Activated naive CD4-positive, alpha-beta T cell treated with anti-CD3 and anti-CD28 coated beads for 36 hours (primary cell): ENCODE results near the gene THPO. TPM values are rescaled to one million over a fixed set of nuclear protein-coding genes. Genes with fewer than 3 reads are reported as not detected.
A peak's percentile ranks its signal among the peaks of the same experiment; 100 is the strongest.

Experiments
- CTCF ChIA-PET: fragments of 350-600 bp; sonication (Branson Sonifier 250); formaldehyde crosslinking; loops from one replicate; lab custom pipeline; 2021; ENCODE audit warnings: antibody characterized with exemption; lab: Charles Lee
- DNase-seq: peaks from one replicate; pipeline ENCODE4 v3.0.0-alpha.2; 2020
- H3K27ac Mint-ChIP-seq: one replicate; pipeline ENCODE4 v1.8.0; 2021; ENCODE audit warnings: mild to moderate bottlenecking, mixed read lengths
- H3K27me3 Mint-ChIP-seq: one replicate; pipeline ENCODE4 v1.8.0; 2021; ENCODE audit warnings: low read depth, mixed read lengths
- H3K36me3 Mint-ChIP-seq: one replicate; pipeline ENCODE4 v1.8.0; 2021; ENCODE audit warnings: low read depth, mixed read lengths
- H3K4me1 Mint-ChIP-seq: one replicate; pipeline ENCODE4 v1.8.0; 2021; ENCODE audit warnings: low read depth, mixed read lengths
- H3K4me3 Mint-ChIP-seq: one replicate; pipeline ENCODE4 v1.8.0; 2021; ENCODE audit warnings: mild to moderate bottlenecking, moderate library complexity, mixed read lengths
- H3K9me3 Mint-ChIP-seq: one replicate; pipeline ENCODE4 v1.8.0; 2021; ENCODE audit warnings: mixed read lengths
- intact Hi-C: fragments of 100-400 bp; cut with micrococcal nuclease; formaldehyde crosslinking; loops from one replicate; pipeline ENCODE4 v1.15.1; 2023
- total RNA-seq, 2 experiments: library from RNA; stranded (reverse); gene quantifications; one replicate each; pipeline ENCODE4 v1.2.3, GENCODE V29; 2021

Gene THPO
- total RNA-seq, 2 experiments from 2014 or later: not detected

DNA sequence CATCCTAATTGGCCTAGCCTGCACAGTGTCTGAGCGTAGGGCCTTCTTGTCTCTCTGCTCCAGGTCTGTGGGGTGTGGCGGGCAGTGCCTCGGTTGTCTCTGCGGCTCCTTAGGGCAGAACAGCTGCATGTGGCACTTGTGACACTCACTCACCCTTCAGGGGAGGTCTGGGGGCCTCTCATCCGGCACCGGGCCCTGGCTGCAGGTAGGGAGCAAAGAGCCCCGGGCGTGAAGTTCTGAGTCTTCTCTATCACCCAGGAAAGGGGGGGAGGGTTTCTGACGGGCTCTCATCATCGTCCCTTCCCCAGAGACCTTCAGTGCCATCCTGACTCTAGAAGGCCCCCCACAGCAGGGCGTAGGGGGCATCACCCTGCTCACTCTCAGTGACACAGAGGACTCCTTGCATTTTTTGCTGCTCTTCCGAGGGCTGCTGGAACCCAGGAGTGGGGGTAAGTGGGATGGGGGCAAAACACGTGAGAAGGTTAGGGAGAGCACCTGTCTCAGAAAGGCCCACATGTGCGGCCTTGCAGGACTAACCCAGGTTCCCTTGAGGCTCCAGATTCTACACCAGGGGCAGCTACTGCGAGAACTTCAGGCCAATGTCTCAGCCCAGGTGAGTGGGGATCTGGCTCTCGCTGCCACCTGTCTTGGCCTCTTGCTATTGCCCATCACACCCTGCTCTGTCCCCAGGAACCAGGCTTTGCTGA is 4.5 kb upstream of the THPO start:
- Mint-ChIP-seq H3K9me3 (no peaks in the 10 kb centered on the region), H3K36me3 (no peaks in the 10 kb centered on the region), H3K27ac (no peak overlapping the region), H3K4me1 (peaks cover 6% of the 10 kb centered on the region), H3K4me3 (no peak overlapping the region), H3K27me3 (peaks cover 39% of the 10 kb centered on the region)
- no peak for DNase-seq
- CTCF ChIA-PET: no interaction called here
- intact Hi-C loops: no loop called here

DNA sequence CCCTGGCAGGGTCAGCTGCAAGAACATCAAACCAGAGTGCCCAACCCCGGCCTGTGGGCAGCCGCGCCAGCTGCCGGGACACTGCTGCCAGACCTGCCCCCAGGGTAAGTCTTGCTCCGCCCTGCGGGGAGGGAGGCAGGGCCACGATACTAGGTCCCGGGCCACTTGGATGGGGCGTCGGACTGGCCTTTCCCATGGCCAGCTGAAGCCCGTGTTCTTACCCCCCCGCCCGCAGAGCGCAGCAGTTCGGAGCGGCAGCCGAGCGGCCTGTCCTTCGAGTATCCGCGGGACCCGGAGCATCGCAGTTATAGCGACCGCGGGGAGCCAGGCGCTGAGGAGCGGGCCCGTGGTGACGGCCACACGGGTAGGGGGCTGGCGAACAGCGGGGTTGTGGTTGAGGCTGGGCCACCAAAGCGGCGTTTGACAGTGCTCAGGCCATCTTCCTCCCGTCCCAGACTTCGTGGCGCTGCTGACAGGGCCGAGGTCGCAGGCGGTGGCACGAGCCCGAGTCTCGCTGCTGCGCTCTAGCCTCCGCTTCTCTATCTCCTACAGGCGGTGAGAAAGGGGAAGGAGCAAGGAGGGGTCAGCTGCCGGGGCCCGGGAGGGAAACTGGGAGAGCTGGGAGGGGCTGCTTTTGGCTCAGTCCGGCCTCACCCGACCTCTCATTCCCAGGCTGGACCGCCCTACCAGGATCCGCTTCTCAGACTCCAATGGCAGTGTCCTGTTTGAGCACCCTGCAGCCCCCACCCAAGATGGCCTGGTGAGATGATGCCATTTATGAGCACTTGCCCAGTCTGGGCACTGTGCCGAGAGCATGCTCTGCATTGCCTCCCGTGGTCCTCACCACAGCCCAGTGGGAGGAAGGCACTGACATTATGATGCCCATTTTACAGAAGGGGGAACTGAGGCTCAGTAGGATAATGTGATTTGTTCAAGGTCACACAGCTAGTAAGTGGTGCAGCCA is 3.5 kb upstream of the THPO start:
- Mint-ChIP-seq H3K4me3 (peak overlapping the region; percentile 34), H3K36me3 (no peaks in the 10 kb centered on the region), H3K9me3 (no peaks in the 10 kb centered on the region), H3K27ac (no peak overlapping the region), H3K27me3 (peaks cover 39% of the 10 kb centered on the region), H3K4me1 (peaks cover 6% of the 10 kb centered on the region)
- CTCF ChIA-PET: interaction anchor here (1.1 kb wide), 1 partner anchor 10 kb away, joined by 6 read pairs; no protein-coding TSS in a partner anchor
- intact Hi-C loops: no loop called here
- no peak for DNase-seq

DNA sequence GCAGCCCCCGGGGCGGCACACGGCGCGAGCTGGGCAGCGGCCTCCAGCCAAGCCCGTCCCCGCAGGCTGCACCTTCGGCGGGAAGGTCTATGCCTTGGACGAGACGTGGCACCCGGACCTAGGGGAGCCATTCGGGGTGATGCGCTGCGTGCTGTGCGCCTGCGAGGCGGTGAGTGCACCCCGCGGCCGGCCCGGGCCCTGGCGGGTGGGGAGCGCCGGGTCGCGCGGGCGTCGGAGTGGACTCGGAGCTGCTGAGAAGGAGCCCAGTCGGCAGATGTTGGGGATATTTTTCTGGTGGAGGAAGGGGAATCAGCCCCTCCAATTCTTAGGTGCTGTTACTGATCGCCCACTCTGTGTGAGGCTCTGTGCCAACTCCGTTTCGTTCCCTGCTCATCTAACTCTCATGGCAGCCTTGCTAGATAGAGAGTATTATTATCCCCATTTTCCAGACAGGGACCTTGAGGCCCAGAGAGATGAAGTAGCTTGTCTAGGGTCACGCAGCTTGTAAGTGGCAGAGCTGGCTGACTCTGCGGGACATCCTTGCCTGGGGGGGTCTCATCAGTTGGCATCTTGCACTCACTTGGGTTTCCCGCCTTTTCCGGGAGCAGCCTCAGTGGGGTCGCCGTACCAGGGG is 2.7 kb upstream of the THPO start:
- Mint-ChIP-seq H3K36me3 (no peaks in the 10 kb centered on the region), H3K4me3 (peak overlapping the region; percentile 34), H3K4me1 (peaks cover 6% of the 10 kb centered on the region), H3K27ac (no peak overlapping the region), H3K27me3 (peaks cover 39% of the 10 kb centered on the region), H3K9me3 (no peaks in the 10 kb centered on the region)
- no peak for DNase-seq
- CTCF ChIA-PET: interaction anchor here (1.1 kb wide), 1 partner anchor 9 kb away, joined by 6 read pairs; no protein-coding TSS in a partner anchor
- intact Hi-C loops: no loop called here

DNA sequence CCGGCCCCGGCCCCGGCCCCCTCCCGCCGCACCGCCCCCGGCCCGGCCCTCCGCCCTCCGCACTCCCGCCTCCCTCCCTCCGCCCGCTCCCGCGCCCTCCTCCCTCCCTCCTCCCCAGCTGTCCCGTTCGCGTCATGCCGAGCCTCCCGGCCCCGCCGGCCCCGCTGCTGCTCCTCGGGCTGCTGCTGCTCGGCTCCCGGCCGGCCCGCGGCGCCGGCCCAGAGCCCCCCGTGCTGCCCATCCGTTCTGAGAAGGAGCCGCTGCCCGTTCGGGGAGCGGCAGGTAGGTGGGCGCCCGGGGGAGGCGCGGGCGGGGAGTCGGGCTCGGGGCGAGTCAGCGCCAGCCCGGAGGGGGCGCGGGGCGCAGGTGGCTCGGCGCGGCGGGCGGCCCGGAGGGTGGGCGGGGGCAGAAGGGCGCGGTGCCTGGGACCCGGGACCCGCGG is 2.2 kb upstream of the THPO start:
- Mint-ChIP-seq H3K27ac (no peak overlapping the region), H3K4me1 (peaks cover 6% of the 10 kb centered on the region), H3K4me3 (no peak overlapping the region), H3K9me3 (no peaks in the 10 kb centered on the region), H3K36me3 (no peaks in the 10 kb centered on the region), H3K27me3 (peaks cover 39% of the 10 kb centered on the region)
- CTCF ChIA-PET: no interaction called here
- peak; percentile 51 for DNase-seq
- intact Hi-C loops: no loop called here

DNA sequence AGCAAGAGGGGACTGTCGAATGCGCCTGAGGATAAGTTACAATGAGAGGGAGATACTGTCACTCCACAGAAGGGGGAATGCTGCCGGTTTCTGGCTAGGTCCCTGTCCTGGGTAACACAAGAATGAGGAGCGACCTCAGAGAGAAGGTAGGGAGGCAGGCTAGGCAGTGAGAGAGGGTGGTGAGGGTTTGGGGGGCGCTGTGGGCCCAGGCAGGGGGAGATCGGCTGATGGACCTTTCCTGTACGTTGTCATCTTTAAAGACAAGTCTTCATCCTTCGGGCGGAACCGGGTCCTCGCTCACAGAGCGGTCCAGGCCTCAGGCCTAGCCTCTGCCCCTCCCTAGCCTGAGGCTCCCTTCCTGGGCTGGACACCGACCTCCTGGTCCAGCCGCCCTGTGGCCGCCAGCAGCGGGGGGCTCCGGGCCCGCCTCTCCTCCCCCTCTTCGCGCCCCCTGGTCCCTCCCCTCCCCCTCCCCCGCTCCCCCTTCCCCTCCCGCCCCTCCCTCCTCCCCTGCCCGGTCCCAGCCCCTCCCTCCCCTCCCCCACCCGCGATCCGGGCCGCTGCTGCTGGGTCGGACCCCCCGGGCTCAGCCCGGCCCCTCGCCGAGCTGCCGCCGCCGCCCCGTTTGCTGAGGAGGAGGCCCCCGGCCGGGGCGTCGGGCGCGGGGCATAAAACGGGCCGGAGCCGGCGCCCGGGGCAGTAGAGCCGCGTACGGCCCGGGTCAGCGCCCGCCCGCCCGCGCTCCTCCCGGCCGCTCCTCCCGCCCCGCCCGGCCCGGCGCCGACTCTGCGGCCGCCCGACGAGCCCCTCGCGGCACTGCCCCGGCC is 1.6 kb upstream of the THPO start, which contains the start of gene CHRD:
Gene CHRD, plus strand, starts transcription at position 697 of the 827 bp plus-strand sequence. CDS start 265 bp downstream, outside the sequence.
- DNase-seq: no peak
- Mint-ChIP-seq H3K4me3 (peak within 1 kb of the TSS; percentile 49), H3K27me3 (peaks cover 35% of the 10 kb centered on the region), H3K36me3 (no peaks in the 10 kb centered on the region), H3K4me1 (peaks cover 6% of the 10 kb centered on the region), H3K9me3 (no peaks in the 10 kb centered on the region), H3K27ac (no peak within 1 kb of the TSS)
- CTCF ChIA-PET: no interaction called here
- intact Hi-C loops: no loop called here

DNA sequence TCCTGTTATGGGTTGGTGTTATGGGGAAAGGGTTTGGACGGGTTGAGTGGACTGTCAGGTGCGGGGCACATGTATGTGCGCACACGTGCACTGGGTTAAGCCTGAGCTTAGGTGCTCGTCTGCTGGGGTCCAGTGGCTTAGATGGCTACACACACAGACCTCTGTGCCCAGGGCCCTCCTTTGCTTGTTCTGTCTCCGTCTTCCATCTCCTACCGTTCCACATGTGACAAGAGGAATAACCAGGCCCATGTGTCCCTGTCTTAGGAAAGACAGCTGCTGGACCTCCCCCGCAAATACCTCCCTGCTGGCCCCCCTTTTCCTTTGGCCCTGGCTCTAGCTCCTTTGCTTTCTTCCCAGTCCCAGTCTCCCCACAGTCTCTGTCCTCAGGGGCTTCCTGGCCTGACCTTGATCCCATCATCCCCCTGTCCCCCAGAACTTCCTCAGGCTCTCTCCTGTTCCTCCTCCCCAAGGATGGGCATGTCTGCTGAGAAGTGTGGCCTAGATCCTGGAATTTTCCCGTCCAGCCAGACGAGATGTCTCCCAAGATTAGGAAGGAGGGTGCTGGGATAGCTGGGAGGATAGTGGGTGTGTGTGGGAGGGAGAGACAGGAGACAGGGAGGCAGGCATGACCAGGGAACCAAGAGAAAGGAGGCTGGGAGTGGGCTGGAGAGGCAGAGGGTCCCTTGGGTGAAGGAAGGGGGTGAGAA is 797 bp upstream of the THPO start:
- intact Hi-C loops: no loop called here
- Mint-ChIP-seq H3K27me3 (peaks cover 31% of the 10 kb centered on the region), H3K27ac (no peak overlapping the region), H3K9me3 (no peaks in the 10 kb centered on the region), H3K4me3 (peak overlapping the region; percentile 49), H3K4me1 (peaks cover 6% of the 10 kb centered on the region), H3K36me3 (no peaks in the 10 kb centered on the region)
- DNase-seq: no peak
- CTCF ChIA-PET: interaction anchor here (0.5 kb wide), 1 partner anchor 296 kb away, joined by 3 read pairs; no protein-coding TSS in a partner anchor

DNA sequence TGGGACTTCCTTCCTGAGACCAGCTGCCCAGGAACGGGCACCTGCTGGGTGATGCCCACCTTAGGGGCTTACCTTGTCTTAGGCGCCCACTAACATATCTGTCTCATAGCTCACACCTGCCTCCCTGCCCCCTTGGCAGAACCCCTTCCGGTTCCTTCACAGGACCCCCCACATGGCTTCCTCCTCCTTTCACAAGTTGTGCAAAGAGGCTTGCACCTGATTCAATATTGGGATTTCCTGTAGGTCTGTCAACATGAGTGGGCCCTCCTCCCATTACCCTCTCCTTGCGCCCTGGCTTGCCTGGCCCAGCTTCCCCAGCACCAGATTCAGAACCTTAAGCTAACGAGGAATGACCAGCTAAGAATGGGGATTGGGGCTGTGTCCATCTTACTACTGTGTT is 633 bp downstream of the THPO start:
- Mint-ChIP-seq H3K27me3 (peaks cover 31% of the 10 kb centered on the region), H3K4me1 (peaks cover 6% of the 10 kb centered on the region), H3K27ac (no peak overlapping the region), H3K9me3 (no peaks in the 10 kb centered on the region), H3K4me3 (no peak overlapping the region), H3K36me3 (no peaks in the 10 kb centered on the region)
- CTCF ChIA-PET: interaction anchor here (0.8 kb wide), 1 partner anchor 23 kb away, joined by 3 read pairs; no protein-coding TSS in a partner anchor
- no peak for DNase-seq
- intact Hi-C loops: no loop called here

DNA sequence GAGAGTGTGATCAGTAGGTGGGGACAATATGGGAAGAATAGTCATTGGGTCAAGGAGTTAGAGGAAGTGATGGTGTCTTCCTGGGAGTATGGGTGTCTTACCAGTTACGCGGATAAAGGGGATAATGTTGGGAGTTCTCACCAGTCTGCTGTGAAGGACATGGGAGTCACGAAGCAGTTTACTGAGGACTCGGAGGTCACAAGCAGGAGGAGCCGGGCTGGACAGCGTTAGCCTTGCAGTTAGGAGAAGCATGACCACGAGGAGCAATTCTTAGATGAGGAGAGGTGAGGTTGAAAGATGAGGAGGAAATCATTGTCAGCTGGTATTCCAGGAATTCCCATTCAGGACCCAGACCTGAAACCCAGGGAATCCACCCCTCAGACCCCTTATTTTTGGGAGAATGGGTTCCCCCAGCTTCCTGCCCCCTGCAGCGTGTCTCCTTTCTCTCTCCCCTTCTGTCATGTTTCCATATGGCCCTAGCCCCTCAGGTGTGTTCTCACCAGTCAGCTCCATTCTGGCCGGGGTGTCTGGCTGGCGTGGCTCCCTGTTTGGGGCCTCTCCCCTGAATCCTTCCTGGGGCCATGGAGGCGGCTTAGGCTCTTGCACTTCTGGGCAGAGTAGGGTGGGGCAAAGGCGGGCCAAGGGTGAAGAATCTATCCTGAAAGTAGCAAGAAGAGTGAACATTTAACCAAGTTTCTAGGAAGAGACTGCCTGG is 2.1 kb downstream of the THPO start:
- H3K4me3 Mint-ChIP-seq: no peak overlapping the region
- no peak overlapping the region for H3K27ac Mint-ChIP-seq
- H3K36me3 Mint-ChIP-seq: no peaks in the 10 kb centered on the region
- no peaks in the 10 kb centered on the region for H3K9me3 Mint-ChIP-seq
- H3K27me3 Mint-ChIP-seq: peaks cover 18% of the 10 kb centered on the region
- DNase-seq: no peak
- CTCF ChIA-PET: interaction anchor here (0.9 to 5.3 kb wide), 2 partner anchors 70 to 165 kb away, joined by 3 to 81 read pairs; no protein-coding TSS in a partner anchor
- intact Hi-C loops: no loop called here
- peaks cover 11% of the 10 kb centered on the region for H3K4me1 Mint-ChIP-seq

DNA sequence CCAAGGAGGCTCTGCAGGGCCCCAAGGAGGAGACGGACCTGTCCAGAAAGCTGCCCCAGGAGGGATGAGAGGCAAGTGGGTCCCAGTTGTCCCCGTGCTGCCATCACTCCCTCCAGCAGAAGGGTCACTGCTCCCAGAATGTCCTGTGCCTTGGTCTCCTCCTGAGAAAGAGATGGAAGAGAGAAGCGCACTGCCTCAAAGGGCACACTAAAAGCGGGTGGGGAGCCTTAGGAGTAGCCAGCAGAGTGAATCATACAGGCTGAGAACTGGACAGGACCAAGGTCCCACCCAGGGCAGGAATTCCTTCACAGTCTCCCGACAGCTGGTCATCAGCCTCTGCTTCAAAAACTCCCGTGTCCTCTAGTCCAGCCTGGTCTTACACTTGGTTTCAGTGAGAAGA is 4.6 kb downstream of the THPO start:
- Mint-ChIP-seq H3K36me3 (peaks cover 5% of the 10 kb centered on the region), H3K4me1 (peaks cover 6% of the 10 kb centered on the region), H3K9me3 (no peaks in the 10 kb centered on the region), H3K4me3 (no peak overlapping the region), H3K27me3 (peaks cover 4% of the 10 kb centered on the region), H3K27ac (no peak overlapping the region)
- intact Hi-C loops: no loop called here
- no peak for DNase-seq
- CTCF ChIA-PET: interaction anchor here (0.7 to 8.5 kb wide), 8 partner anchors 11 to 178 kb away, joined by 3 to 85 read pairs (median 16); partner anchors contain the start of genes CLCN2 and POLR2H

DNA sequence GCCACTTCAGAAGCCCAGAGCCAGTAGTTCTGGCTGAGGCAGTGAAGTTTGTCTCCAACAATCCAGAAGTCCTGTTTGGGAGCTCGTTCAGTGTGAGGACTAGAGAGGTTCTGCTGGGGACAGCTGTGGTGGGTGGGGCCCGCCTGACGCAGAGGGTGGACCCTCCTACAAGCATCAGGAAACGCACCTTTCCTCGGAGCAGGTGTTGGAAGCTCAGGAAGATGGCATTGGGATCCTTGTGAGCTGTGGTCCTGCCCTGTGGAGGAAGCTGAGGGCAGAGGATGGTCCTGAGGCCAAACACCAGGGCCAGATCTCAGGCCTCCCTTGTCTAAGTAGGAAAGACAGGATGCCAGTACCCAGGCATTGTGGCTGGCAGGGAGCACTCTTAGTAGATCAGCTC is 5.1 kb downstream of the THPO start:
- peaks cover under 1% of the 10 kb centered on the region for H3K27me3 Mint-ChIP-seq
- H3K36me3 Mint-ChIP-seq: peaks cover 8% of the 10 kb centered on the region
- no peak for DNase-seq
- no peak overlapping the region for H3K4me3 Mint-ChIP-seq
- H3K9me3 Mint-ChIP-seq: no peaks in the 10 kb centered on the region
- CTCF ChIA-PET: interaction anchor here (0.7 to 8.5 kb wide), 12 partner anchors 11 to 178 kb away, joined by 3 to 85 read pairs (median 12); partner anchors contain the start of genes CLCN2 and POLR2H
- intact Hi-C loops: no loop called here
- H3K4me1 Mint-ChIP-seq: peaks cover 9% of the 10 kb centered on the region
- no peak overlapping the region for H3K27ac Mint-ChIP-seq
